A673 (cell line): ENCODE data around the gene PYGO2. TPM values are rescaled to one million over a fixed set of nuclear protein-coding genes. Genes with fewer than 3 reads are reported as not detected.

ENCODE experiments used
- BruUV-seq: library from RNA; stranded (reverse); fragments of 400-500 nt; replicated peaks from 2 replicates; lab custom pipeline; 2021; lab: Mats Ljungman, UMichigan
- CTCF ChIA-PET: fragments of 300-600 bp; sonication (Branson Sonifier 250); formaldehyde crosslinking; loops from one replicate; lab custom pipeline; 2022; ENCODE audit warnings: antibody characterized with exemption; lab: Charles Lee
- POLR2A ChIA-PET: fragments of 300-600 bp; sonication (Branson Sonifier 250); formaldehyde crosslinking; loops from one replicate; lab custom pipeline; 2022; ENCODE audit warnings: antibody characterized with exemption; ENCODE audit not compliant: low non-redundant PET; lab: Charles Lee
- DNase-seq: peaks from one replicate; pipeline ENCODE4 v3.0.0-alpha.2; 2015; ENCODE audit warnings: low spot score
- H3K27ac ChIP-seq: fragments of 200-600 bp; sonication (generic); 2 replicates; pipeline ENCODE4 v1.5.1; 2016; ENCODE audit warnings: mixed run types, low read depth, mild to moderate bottlenecking, mixed read lengths, antibody characterized with exemption, low read length; ENCODE audit not compliant: poor library complexity, severe bottlenecking
- H3K27me3 ChIP-seq: fragments of 200-600 bp; sonication (generic); replicated peaks from 2 replicates; pipeline ENCODE4 v1.6.1; 2017; ENCODE audit warnings: mixed run types, low read depth, mild to moderate bottlenecking, mixed read lengths, antibody characterized with exemption, low read length; ENCODE audit not compliant: insufficient read depth, poor library complexity
- H3K36me3 ChIP-seq: fragments of 200-600 bp; sonication (generic); 2 replicates; pipeline ENCODE4 v1.6.1; 2016; ENCODE audit warnings: mixed run types, mild to moderate bottlenecking, mixed read lengths, antibody characterized with exemption, low read length; ENCODE audit not compliant: insufficient read depth, poor library complexity, severe bottlenecking
- H3K4me1 ChIP-seq: fragments of 200-600 bp; sonication (generic); 2 replicates; pipeline ENCODE4 v1.6.1; 2017; ENCODE audit warnings: mixed run types, mild to moderate bottlenecking, mixed read lengths, antibody characterized with exemption, low read length; ENCODE audit not compliant: insufficient read depth, poor library complexity, severe bottlenecking
- H3K4me3 ChIP-seq: fragments of 200-600 bp; sonication (generic); 2 replicates; pipeline ENCODE4 v1.5.1; 2016; ENCODE audit warnings: low read depth, mixed run types, mild to moderate bottlenecking, mixed read lengths, low read length; ENCODE audit not compliant: poor library complexity, severe bottlenecking
- H3K9me3 ChIP-seq: fragments of 200-600 bp; sonication (generic); 2 replicates; pipeline ENCODE4 v1.6.1; 2016; ENCODE audit warnings: mixed run types, low read depth, mild to moderate bottlenecking, mixed read lengths, antibody characterized with exemption, low read length; ENCODE audit not compliant: poor library complexity, severe bottlenecking
- CTCF ChIP-seq: fragments of 300-800, 200-600 bp; sonication (generic); conservative IDR thresholded peaks from 2 replicates; pipeline ENCODE4 v1.5.1; 2017; ENCODE audit warnings: low read depth, mild to moderate bottlenecking, antibody characterized with exemption, low read length, moderate library complexity, mixed read lengths
- EZH2 ChIP-seq: fragments of 200-600 bp; sonication (generic); IDR thresholded peaks from 2 replicates; pipeline ENCODE4 v1.6.1; 2017; ENCODE audit warnings: borderline replicate concordance, low read depth, mild to moderate bottlenecking, mixed read lengths, antibody characterized with exemption, low read length; ENCODE audit not compliant: poor library complexity, severe bottlenecking
- intact Hi-C: fragments of 100-400 bp; cut with micrococcal nuclease; formaldehyde crosslinking; loops from one replicate; pipeline ENCODE4 v1.10.0; 2022; ENCODE audit not compliant: unreplicated experiment
- total RNA-seq: library from RNA; stranded (reverse); gene quantifications from 2 replicates; pipeline ENCODE4 v1.2.3, GENCODE V29; 2021

Gene PYGO2
- total RNA-seq, 1 experiment from 2014 or later: 48.5 TPM

- BruUV-seq: no TSS peak
- peak overlapping the region; percentile 96 for H3K27ac ChIP-seq
- H3K36me3 ChIP-seq: peaks cover 59% of the 10 kb centered on the region
- H3K4me1 ChIP-seq: peaks cover 44% of the 10 kb centered on the region
- no peak for TF ChIP-seq CTCF
- no peak for TF ChIP-seq EZH2
- intact Hi-C loops: no loop called here
- no peaks in the 10 kb centered on the region for H3K27me3 ChIP-seq
- ChIA-PET CTCF (no interaction called here), POLR2A (no interaction called here)
- no peaks in the 10 kb centered on the region for H3K9me3 ChIP-seq
- no peak for DNase-seq
- no peak overlapping the region for H3K4me3 ChIP-seq
Observed at GRCh38 chr1:154967331-154967950, 5.9 kb upstream of the PYGO2 start.

- Histone ChIP-seq H3K9me3 (no peaks in the 10 kb centered on the region), H3K27me3 (no peaks in the 10 kb centered on the region), H3K36me3 (peaks cover 60% of the 10 kb centered on the region), H3K4me1 (peaks cover 34% of the 10 kb centered on the region), H3K4me3 (no peak overlapping the region), H3K27ac (no peak overlapping the region)
- DNase-seq: no peak
- ChIA-PET CTCF (no interaction called here), POLR2A (no interaction called here)
- TF ChIP-seq EZH2 (no peak), CTCF (no peak)
- intact Hi-C loops: no loop called here
- no TSS peak for BruUV-seq
Observed at GRCh38 chr1:154966111-154966510, 4.5 kb upstream of the PYGO2 start.

- Histone ChIP-seq H3K4me1 (peaks cover 34% of the 10 kb centered on the region), H3K27ac (no peak overlapping the region), H3K4me3 (no peak overlapping the region), H3K36me3 (peaks cover 65% of the 10 kb centered on the region), H3K9me3 (no peaks in the 10 kb centered on the region), H3K27me3 (no peaks in the 10 kb centered on the region)
- no TSS peak for BruUV-seq
- CTCF ChIA-PET: no interaction called here
- intact Hi-C loops: loop anchor here (5.0 kb wide), 2 partner anchors 33 to 98 kb away; partner anchors contain the start of gene EFNA4
- no peak for DNase-seq
- no peak for TF ChIP-seq EZH2
- TF ChIP-seq CTCF: no peak
- POLR2A ChIA-PET: interaction anchor here (0.6 kb wide), 1 partner anchor 9 kb away, joined by 3 read pairs; no protein-coding TSS in a partner anchor
Observed at GRCh38 chr1:154964359-154964758, 2.8 kb upstream of the PYGO2 start.
